ENCODE results near the gene ABCC1.

Gene ABCC1

GRCh38 chr16:16021988-16022682 is 72.7 kb downstream of the ABCC1 start (continued):
- TF ChIP-seq ZNF449 (tag by site-specific recombination; IDR thresholded peaks at IDR 0.05) (no peak), ZNF549 (tag by site-specific recombination; IDR thresholded peaks at IDR 0.05) (no peak), ZNF398 (tag by site-specific recombination; IDR thresholded peaks at IDR 0.05) (peak; percentile 39), ZNF311 (tag by site-specific recombination; IDR thresholded peaks at IDR 0.05; ENCODE audit: borderline replicate concordance) (no peak), ZNF621 (tag by site-specific recombination; IDR thresholded peaks at IDR 0.05) (no peak), ZNF707 (tag by site-specific recombination; IDR thresholded peaks at IDR 0.05) (no peak), ZNF433 (tag by site-specific recombination; IDR thresholded peaks at IDR 0.05; ENCODE audit: low read depth) (no peak), PRDM6 (tag by site-specific recombination; IDR thresholded peaks at IDR 0.05) (no peak), ZNF48 (tag by site-specific recombination; IDR thresholded peaks at IDR 0.05) (no peak), ZFHX2 (tag by site-specific recombination; conservative IDR thresholded peaks at IDR 0.05) (peak; percentile 51; the same call in 1 of the 2 replicates), SCRT1 (tag by site-specific recombination; IDR thresholded peaks at IDR 0.05; ENCODE audit: borderline replicate concordance) (peak; percentile 61; the same call in 1 of the 2 replicates), ZBTB7A (tag by site-specific recombination; IDR thresholded peaks at IDR 0.05; ENCODE audit: low read depth) (no peak), ZNF16 (tag by site-specific recombination; IDR thresholded peaks at IDR 0.05; ENCODE audit: low read depth) (no peak), KLF1 (tag by site-specific recombination; IDR thresholded peaks at IDR 0.05) (peak; percentile 40)

- POLR2A ChIA-PET = no interaction called here
- CTCF ChIA-PET = no interaction called here
- H3K4me1 ChIP-seq (ENCODE audit: control insufficient read depth, insufficient read depth, low read length) = no peaks in the 10 kb centered on the region
- no peak overlapping the region for H3K27ac ChIP-seq (ENCODE audit: extremely low read depth, low read depth, low read length)
- peaks cover 0 to 30% of the 10 kb centered on the region in 2 experiments; a peak in 2 of 3 replicates for H3K36me3 ChIP-seq (ENCODE audit: control insufficient read depth in 2 of 2, insufficient read depth in 1 of 2, low read length in 2 of 2)
- H3K4me3 ChIP-seq (ENCODE audit: low read depth, low read length) = no peak overlapping the region
- TF ChIP-seq ZNF133 (tag by site-specific recombination; IDR thresholded peaks at IDR 0.05) (no peak), ZNF530 (tag by site-specific recombination; IDR thresholded peaks at IDR 0.05; ENCODE audit: low read depth) (no peak), ZNF660 (tag by site-specific recombination; IDR thresholded peaks at IDR 0.05) (no peak), SCRT2 (tag by site-specific recombination; IDR thresholded peaks at IDR 0.05) (no peak), KLF17 (tag by site-specific recombination; IDR thresholded peaks at IDR 0.05) (no peak), ZNF555 (tag by site-specific recombination; conservative IDR thresholded peaks at IDR 0.05) (no peak), TSHZ1 (tag by site-specific recombination; IDR thresholded peaks at IDR 0.05; ENCODE audit: borderline replicate concordance) (no peak), ZNF248 (tag by site-specific recombination; IDR thresholded peaks at IDR 0.05) (no peak), ZBTB7A (tag by site-specific recombination; IDR thresholded peaks at IDR 0.05; ENCODE audit: low read depth) (no peak), ZNF138 (tag by site-specific recombination; IDR thresholded peaks at IDR 0.05; ENCODE audit: borderline replicate concordance) (no peak)
- no peaks in the 10 kb centered on the region for H3K9me3 ChIP-seq (ENCODE audit: control insufficient read depth, insufficient read depth, low read depth, low read length)
Observed at GRCh38 chr16:16022683-16023064, 73.3 kb downstream of the ABCC1 start.
